Measurements from ENCODE around the gene SLC10A3. TPM values are rescaled to one million over a fixed set of nuclear protein-coding genes. Genes with fewer than 3 reads are reported as not detected.
A peak's percentile ranks its signal among the peaks of the same experiment; 100 is the strongest.

Gene SLC10A3
- total and polyA plus RNA-seq, 2 of the 13 experiments (the other 11 are each of a cell fraction or from before 2014, with no cell fraction given): 10.1 to 11.5 TPM

DNA sequence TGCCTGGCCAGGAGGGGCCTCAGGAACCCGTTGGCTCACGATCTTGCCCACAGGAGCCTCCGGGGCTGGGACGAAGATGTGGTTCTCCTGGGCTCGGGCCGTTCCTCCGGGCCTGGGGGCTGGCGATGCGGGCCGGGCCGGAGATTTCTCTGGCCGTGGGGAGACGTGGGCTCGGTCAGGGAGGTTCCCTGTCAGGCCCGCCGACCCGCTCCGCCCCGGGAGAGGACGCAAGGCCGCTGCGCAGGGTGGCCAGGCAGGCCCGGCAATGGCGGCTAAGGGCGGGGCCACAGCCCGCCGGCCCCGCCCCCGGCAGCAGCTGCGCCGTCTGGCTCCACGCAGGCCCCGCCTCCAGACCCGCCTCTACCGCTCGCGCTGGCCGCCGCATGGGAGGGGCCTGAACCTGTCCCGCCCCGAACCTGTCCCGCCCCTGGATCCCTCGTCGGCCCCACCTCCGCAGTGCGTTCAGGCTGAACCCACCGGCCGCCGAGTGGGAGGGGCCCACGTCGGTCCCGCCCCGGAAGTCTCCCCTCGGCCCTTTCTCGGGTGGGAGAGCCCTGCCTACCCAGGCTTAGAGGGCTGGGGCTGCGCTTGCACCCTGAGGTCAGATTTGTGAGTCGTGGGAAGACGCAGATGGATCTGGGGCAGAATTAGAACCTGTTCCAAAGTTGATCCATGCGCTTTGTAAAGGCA is 25.7 kb upstream of the SLC10A3 start, which contains the start of gene FAM3A (continued):
- no peak for TF ChIP-seq ZNF619 (CRISPR knock-in tag; IDR thresholded peaks at IDR 0.05)
- TF ChIP-seq SIX1 (CRISPR knock-in tag; IDR thresholded peaks at IDR 0.05; ENCODE audit: borderline replicate concordance): no peak
- TF ChIP-seq, protein P1, sequence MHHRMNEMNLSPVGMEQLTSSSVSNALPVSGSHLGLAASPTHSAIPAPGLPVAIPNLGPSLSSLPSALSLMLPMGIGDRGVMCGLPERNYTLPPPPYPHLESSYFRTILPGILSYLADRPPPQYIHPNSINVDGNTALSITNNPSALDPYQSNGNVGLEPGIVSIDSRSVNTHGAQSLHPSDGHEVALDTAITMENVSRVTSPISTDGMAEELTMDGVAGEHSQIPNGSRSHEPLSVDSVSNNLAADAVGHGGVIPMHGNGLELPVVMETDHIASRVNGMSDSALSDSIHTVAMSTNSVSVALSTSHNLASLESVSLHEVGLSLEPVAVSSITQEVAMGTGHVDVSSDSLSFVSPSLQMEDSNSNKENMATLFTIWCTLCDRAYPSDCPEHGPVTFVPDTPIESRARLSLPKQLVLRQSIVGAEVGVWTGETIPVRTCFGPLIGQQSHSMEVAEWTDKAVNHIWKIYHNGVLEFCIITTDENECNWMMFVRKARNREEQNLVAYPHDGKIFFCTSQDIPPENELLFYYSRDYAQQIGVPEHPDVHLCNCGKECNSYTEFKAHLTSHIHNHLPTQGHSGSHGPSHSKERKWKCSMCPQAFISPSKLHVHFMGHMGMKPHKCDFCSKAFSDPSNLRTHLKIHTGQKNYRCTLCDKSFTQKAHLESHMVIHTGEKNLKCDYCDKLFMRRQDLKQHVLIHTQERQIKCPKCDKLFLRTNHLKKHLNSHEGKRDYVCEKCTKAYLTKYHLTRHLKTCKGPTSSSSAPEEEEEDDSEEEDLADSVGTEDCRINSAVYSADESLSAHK (CRISPR knock-in tag; IDR thresholded peaks at IDR 0.05; ENCODE audit: borderline replicate concordance): no peak
- no peak for TF ChIP-seq NFATC3 (CRISPR knock-in tag; IDR thresholded peaks at IDR 0.05)
- TF ChIP-seq PHF8 (CRISPR knock-in tag; IDR thresholded peaks at IDR 0.05): peak; percentile 77
- no peak for TF ChIP-seq NR2F2 (IDR thresholded peaks at IDR 0.05; ENCODE audit: borderline replicate concordance, low read depth)
- TF ChIP-seq RBM22 (optimal IDR thresholded peaks at IDR 0.05; ENCODE audit: low read length): no peak
- TF ChIP-seq JUN (CRISPR knock-in tag; IDR thresholded peaks at IDR 0.05): no peak
- TF ChIP-seq, protein P2, sequence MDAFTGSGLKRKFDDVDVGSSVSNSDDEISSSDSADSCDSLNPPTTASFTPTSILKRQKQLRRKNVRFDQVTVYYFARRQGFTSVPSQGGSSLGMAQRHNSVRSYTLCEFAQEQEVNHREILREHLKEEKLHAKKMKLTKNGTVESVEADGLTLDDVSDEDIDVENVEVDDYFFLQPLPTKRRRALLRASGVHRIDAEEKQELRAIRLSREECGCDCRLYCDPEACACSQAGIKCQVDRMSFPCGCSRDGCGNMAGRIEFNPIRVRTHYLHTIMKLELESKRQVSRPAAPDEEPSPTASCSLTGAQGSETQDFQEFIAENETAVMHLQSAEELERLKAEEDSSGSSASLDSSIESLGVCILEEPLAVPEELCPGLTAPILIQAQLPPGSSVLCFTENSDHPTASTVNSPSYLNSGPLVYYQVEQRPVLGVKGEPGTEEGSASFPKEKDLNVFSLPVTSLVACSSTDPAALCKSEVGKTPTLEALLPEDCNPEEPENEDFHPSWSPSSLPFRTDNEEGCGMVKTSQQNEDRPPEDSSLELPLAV (CRISPR knock-in tag; conservative IDR thresholded peaks at IDR 0.05; ENCODE audit: low read depth): no peak
- no peak for TF ChIP-seq RELA (CRISPR knock-in tag; IDR thresholded peaks at IDR 0.05)
- no peak for TF ChIP-seq RBM39 (IDR thresholded peaks at IDR 0.05; ENCODE audit: low read depth, low read length, poor library complexity, severe bottlenecking)
- TF ChIP-seq, protein P3, sequence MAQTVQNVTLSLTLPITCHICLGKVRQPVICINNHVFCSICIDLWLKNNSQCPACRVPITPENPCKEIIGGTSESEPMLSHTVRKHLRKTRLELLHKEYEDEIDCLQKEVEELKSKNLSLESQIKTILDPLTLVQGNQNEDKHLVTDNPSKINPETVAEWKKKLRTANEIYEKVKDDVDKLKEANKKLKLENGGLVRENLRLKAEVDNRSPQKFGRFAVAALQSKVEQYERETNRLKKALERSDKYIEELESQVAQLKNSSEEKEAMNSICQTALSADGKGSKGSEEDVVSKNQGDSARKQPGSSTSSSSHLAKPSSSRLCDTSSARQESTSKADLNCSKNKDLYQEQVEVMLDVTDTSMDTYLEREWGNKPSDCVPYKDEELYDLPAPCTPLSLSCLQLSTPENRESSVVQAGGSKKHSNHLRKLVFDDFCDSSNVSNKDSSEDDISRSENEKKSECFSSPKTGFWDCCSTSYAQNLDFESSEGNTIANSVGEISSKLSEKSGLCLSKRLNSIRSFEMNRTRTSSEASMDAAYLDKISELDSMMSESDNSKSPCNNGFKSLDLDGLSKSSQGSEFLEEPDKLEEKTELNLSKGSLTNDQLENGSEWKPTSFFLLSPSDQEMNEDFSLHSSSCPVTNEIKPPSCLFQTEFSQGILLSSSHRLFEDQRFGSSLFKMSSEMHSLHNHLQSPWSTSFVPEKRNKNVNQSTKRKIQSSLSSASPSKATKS (CRISPR knock-in tag; IDR thresholded peaks at IDR 0.05): no peak
- no peak for TF ChIP-seq RBAK (CRISPR knock-in tag; IDR thresholded peaks at IDR 0.05)
- TF ChIP-seq, protein P4, sequence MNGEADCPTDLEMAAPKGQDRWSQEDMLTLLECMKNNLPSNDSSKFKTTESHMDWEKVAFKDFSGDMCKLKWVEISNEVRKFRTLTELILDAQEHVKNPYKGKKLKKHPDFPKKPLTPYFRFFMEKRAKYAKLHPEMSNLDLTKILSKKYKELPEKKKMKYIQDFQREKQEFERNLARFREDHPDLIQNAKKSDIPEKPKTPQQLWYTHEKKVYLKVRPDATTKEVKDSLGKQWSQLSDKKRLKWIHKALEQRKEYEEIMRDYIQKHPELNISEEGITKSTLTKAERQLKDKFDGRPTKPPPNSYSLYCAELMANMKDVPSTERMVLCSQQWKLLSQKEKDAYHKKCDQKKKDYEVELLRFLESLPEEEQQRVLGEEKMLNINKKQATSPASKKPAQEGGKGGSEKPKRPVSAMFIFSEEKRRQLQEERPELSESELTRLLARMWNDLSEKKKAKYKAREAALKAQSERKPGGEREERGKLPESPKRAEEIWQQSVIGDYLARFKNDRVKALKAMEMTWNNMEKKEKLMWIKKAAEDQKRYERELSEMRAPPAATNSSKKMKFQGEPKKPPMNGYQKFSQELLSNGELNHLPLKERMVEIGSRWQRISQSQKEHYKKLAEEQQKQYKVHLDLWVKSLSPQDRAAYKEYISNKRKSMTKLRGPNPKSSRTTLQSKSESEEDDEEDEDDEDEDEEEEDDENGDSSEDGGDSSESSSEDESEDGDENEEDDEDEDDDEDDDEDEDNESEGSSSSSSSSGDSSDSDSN (CRISPR knock-in tag; IDR thresholded peaks at IDR 0.05): peak; percentile 80; the same call in 1 of the 2 replicates
- no peak for TF ChIP-seq TP53 (CRISPR knock-in tag; conservative IDR thresholded peaks at IDR 0.05)
- no peak for TF ChIP-seq MTA1 (CRISPR knock-in tag; IDR thresholded peaks at IDR 0.05; ENCODE audit: borderline replicate concordance)

All from HepG2 (cell line).